HG03442 (cell line): Measurements from ENCODE around the gene GRIP1.
A peak's percentile ranks its signal among the peaks of the same experiment; 100 is the strongest.

ENCODE experiments used
- ATAC-seq: cut with Tn5 transposase; IDR thresholded peaks from one replicate; pipeline ENCODE4 v1.9.1; 2021; ENCODE audit warnings: mild to moderate bottlenecking, moderate library complexity; ENCODE audit not compliant: unreplicated experiment

Gene GRIP1

GRCh38 chr12:66345212-66345611 is 333.7 kb downstream of the GRIP1 start:
- no peak for ATAC-seq

DNA sequence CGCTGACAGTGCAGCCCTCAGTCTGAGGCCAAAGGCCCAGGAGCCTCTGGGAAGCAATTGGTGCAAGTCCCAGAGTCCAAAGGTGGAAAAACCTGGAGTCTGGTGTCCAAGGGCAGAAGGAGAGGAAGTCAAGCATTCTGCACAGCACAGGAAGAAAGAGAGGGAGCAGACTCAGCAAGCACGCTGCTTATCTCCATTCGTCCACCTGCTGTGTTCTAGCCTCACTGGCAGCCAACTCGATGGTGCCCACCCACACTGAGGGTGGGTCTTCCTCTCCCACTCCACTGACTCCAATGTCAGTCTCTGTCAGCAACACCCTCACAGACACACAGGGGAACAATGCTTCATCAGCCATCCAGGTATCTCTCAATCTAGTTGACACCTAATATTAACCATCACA is 337.8 kb downstream of the GRIP1 start:
- no peak for ATAC-seq

GRCh38 chr12:66340131-66340530 is 338.7 kb downstream of the GRIP1 start:
- no peak for ATAC-seq

DNA sequence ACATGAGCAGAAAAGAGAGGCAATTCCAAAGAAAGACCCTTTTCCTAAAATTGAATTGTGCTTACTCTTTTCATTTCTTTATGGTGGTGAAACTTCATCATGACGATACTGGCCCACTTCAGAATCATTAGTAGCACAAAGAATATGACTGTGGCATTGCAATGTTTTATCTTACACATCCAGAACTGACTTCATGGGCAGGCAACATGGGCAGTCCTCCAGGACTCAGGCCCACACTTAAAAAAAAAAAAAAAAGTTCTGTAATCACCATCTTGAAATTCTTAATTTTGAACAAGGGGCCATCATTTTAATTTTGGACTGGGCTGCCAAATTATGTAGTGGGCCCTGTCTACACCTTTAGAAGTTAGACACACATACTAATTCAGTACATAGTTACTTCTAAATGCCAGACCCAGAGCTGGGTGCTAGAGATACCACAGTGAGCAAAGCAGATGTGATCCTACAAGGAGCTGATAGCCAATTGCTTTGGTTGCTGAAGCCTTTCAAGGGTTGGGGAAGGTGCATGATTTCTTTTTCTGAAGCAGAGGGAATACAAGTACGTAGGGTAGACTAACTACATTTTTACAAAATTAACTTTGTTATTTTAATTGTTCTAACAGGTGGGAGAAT is 341.4 kb downstream of the GRIP1 start:
- no peak for ATAC-seq

- no peak for ATAC-seq
Observed at GRCh38 chr12:66335746-66336145, 343.1 kb downstream of the GRIP1 start.

DNA sequence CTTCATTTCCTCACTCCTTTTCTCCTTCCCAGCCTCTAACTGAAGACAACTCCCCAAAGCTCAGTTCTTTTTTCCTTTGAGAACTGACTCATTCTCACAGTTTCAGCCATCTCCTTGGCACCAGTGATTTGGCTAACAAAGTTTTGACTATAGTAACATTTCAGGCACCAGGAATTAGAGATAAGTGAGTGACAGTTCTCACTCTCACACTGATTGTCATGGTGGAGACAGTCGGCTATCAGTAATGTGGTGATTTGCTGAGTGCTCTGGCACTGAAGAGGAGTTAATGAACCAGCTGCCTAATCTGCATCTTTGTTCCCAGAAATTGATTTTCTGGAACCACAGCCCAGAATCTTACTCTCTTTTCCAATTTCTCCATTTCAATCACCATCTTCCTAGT is 347.1 kb downstream of the GRIP1 start:
- no peak for ATAC-seq

GRCh38 chr12:66331016-66331415 is 347.9 kb downstream of the GRIP1 start:
- no peak for ATAC-seq

GRCh38 chr12:66329941-66330340 is 348.9 kb downstream of the GRIP1 start:
- no peak for ATAC-seq

GRCh38 chr12:66323017-66323416 is 355.9 kb downstream of the GRIP1 start:
- ATAC-seq, result no peak

- ATAC-seq, result no peak
Observed at GRCh38 chr12:66321435-66321834, 357.4 kb downstream of the GRIP1 start.

DNA sequence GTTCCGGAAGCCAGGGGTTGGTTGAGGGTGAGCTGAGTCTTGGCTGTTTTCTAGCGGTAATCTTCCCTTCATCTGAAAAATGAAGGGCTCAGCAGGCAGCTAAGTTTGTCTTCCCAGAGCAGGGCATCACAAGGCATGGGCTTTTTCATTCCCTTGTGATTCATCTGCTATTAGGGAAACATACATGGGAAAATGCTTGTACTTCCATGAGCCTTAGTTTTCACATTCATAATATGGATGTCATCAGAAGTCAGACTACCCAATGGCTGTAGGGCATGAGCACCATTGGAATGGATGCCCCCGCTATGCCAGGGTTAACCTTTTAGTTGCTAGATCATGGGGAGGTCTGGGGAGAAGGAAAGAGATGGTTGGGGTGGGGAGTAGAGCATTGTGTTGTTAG is 357.9 kb downstream of the GRIP1 start:
- no peak for ATAC-seq

DNA sequence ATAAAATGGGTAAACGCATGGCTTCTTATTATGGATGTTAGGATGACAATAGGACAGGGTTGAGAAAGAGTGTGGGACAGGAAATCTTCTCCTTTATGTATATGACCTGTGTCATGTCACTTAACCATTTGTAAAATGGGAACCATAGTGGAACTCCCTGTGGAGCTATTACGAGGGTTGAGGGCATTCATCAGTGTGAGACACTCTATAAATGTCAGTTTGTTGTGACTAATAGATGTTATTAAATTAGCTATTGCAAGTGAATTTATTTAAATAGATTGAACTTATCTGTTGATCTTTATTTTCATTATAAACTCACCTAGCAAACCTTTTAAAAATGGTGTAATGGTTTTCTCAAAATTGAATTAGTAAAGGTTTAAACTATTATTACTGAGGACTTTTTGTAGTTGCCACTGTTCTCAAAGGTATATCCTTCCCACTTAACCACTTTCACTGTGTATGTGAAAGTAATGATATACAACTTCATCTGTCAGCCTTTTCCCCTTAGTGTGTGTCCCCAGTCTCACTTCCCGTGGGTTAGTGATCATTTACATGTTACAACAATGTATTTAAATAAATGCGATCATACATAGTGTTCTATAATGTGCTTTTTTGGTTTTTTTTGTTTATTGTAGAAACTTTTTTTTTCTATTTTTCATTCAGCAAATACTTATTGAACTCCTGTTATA is 359.5 kb downstream of the GRIP1 start:
- no peak for ATAC-seq

- no peak for ATAC-seq
Observed at GRCh38 chr12:66314278-66314677, 364.6 kb downstream of the GRIP1 start.

- no peak for ATAC-seq
Observed at GRCh38 chr12:66312189-66312588, 366.7 kb downstream of the GRIP1 start.

GRCh38 chr12:66309606-66310005 is 369.3 kb downstream of the GRIP1 start:
- ATAC-seq, result no peak

DNA sequence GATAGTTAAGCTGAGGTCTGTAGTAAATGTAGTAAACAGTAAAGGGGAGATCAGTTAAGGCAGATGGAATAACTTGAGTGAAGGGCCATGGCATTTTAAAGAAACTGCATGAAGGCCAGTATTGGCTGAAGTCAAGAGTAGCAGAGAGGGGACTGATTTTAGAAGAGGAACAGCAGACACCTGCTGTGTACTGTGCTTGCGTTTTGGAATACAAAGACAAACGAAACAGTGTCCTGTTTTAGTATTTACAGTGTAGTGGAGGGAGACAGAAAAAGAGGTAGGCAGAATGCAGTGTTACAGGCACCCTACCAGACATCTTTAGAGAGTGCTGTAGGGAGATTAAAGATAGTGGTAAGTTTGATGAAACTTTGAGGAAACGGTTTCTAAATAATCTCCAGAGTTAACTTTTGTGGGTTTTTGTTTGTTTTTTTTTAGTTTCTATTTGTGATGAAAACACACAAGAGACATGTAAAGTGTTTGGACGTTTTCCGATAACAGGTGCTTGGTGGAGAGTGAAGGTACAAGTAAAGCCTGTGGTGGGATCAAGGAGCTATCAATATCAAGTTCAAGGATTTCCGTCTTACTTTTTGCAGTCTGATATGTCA is 374.5 kb downstream of the GRIP1 start:
- no peak for ATAC-seq

GRCh38 chr12:66303316-66303804 is 375.5 kb downstream of the GRIP1 start:
- peak; percentile 40 for ATAC-seq

DNA sequence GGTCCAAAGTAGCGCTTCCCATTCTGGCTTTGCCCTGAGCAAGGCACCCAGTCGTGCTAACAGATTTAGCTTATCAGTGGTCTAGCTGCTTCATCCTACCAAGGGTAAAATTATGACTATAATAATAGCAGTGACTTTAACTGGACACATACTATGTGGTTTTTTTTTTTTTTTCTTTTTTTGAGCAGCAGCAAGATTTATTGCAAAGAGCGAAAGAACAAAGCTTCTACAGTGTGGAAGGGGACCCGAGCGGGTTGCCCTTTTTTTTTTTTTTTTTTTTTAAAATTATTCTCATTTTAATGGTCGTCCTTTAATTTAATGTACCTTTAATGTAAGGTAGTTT is 376.1 kb downstream of the GRIP1 start:
- ATAC-seq, result no peak

DNA sequence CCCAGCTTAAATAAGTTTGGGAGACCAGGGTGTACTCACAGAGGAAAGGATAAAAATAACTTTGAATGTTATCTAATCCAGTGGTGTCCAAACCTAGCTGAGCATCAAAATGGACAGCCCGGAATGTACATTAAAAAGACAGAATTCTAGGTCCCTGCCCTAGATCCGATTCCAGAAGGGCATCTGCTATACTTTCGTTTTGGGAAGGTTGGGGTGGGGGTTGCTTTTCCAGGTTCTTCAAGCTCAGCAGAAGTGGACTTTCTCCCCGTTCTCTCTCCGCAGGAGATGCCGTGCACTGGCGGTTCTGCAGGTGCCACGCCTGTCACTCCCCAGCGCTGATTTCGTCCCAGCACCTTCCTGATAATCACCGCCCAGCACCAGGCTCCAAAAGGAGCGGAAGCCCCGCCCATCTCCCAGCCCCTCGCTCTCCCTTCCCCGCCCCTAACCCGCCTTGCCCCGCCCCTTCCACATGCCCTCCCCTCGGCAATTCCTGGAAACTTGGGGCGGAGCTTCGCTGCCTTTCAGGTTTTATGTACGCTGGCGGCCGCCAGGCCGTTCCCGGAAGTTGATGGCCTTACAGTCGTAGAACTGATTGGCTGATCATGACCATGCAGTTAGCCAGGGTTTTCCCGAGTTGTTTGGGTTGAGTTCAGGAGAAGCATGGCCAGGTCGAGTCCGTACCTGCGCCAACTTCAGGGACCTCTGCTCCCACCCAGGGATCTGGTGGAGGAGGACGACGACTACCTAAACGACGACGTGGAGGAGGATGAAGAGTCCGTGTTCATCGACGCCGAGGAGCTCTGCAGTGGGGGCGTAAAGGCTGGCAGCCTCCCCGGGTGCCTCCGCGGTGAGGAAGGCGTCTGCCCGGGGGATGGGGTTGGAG is 376.7 kb downstream of the GRIP1 start, which contains the start of gene HELB:
TSS of gene HELB (plus strand) at position 550 of the 883 bp plus-strand sequence. CDS start at position 661, 111 bp downstream.
- ATAC-seq, result peak; percentile 93

GRCh38 chr12:66297923-66298322 is 381.0 kb downstream of the GRIP1 start:
- no peak for ATAC-seq
